GM19025 (cell line): Measurements from ENCODE around the gene GTF3C5.
A peak's percentile ranks its signal among the peaks of the same experiment; 100 is the strongest.
"Not testable (repeated sequence)": the region's sequence is repeated elsewhere in the genome, so short reads cannot be mapped to it uniquely, and the experiment has no call there.

Experiments
- ATAC-seq: cut with Tn5 transposase; IDR thresholded peaks from one replicate; pipeline ENCODE4 v1.9.1; 2021; ENCODE audit warnings: mild to moderate bottlenecking, low read depth, moderate library complexity; ENCODE audit not compliant: unreplicated experiment

GTF3C5 gene

DNA sequence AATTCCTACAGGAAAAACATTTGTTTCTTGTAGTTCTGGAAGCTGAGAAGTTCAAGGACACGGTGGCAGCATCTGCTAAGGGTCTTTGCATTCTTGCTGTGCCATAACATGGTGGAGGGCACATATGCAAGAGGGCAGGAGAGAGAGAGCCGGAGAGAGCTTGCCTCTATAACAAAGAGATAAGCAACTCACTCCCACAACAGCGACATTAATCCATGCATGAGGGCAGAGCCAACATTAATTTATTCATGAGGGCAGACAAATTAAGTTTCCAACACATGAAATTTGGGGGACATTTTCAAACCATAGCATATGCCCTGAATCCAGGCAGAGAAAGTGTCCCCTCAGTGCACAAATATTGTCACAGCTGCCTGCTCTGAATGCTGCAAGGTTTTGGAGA lies 4.4 kb upstream of the GTF3C5 start:
- ATAC-seq, result no peak

DNA sequence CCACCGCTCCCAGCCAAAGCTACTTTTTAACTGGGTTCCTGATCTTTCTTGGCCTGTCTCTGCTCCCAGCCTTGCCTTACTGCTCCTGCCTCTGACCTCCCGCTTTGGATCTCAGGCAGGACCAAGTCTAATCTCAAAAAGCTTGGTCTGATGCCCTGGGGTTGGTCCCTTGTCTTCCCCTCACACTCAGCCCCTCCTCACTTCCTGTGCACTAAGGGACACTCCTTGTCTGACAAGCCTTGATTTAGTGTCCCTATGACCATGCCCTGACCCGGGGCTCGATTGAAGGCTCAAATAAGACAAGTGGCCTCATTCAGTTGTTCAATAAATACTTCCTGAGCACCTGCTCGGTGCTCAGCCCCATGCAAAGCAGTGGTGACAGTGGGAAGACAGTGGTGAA lies 3.7 kb upstream of the GTF3C5 start:
- no peak for ATAC-seq

DNA sequence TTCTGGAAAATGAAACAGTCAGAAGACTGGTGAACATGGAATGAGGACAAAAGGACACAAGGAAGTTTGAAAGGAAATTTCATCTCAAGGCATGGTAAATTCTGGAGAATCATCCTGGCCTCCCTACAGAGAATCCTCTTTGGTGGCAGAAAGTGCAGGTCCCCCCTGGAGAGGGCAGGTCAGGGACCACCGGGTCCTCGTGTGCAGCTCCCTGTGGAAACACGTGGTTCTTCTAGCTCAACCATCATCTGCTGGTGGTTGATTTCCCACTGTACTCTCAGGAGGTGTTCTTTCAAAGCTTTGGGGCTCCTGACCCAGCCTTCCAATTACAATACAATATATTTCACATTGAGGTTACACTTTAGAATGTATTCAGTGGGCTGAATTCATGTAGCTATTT lies 2.6 kb upstream of the GTF3C5 start:
- no peak for ATAC-seq

DNA sequence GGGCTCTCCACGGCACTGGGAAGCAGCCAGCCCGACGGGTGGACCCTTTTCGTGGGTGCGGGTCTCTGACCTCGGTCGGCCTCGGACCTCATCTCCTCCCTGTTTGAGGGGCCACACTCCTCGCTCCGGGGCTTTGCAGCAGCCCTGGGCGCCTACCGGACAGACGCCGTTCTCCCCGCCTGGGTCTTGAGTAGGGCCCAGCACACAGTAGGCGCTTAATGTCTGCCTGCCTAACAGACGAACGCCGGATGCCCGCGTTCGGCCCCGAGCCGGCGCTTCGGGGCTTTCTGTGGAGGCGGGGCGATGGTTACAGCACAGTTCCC lies 842 bp upstream of the GTF3C5 start:
- ATAC-seq, result peak; percentile 4

DNA sequence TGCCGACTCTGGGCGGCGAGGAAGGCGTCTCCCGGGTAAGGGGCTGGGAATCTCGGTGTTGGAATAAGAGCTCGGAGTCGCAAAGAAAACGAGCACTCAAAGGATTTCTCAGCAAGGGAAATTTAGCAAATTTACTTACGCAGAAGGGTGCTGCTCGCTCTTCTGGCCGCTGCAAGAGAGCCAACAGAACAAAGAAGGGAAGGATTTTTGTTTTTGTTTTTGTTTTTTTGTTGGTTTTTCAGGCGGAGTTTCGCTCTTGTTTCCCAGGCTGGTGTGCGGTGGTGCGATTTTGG lies 279 bp downstream of the GTF3C5 start:
- no peak for ATAC-seq

DNA sequence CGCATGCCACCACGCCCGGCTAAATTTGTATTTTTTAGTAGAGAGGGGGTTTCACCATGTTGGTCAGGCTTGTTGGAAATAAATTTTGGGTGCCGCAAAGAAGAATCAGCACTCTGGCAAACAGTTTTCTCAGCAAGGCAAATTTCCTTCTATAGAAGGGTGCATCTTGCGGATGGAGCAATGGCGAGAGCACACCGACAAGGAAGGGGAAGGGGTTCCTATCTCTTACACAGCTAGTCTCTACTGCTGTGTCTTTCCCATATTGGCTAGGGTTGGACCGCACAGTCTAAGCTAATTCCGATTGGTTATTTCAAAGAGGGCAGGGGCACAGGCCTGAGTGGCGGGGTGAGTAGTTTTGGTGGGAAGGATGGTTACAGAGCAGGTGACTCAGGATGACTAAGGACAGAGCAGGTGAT lies 707 bp downstream of the GTF3C5 start:
- no peak for ATAC-seq

DNA sequence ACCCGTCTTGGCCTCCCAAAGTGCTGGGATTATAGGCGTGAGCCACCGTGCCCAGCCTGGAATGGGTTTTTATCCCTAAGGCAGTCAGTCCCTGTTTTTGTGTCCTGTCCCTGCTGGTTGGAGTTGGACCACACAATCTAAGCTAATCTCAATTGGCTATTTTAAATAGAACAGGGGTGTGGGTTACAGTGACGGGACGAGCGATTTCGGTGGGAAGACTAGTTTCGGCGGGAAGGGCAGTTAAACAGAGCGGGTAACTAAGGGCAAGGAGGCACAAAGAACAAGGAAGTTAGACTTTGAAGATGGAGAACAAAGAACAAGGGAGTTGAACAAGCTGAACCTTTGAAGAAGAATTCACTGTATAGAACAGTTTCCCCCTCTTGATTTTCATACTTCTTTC lies 1.4 kb downstream of the GTF3C5 start:
- ATAC-seq, result no peak

DNA sequence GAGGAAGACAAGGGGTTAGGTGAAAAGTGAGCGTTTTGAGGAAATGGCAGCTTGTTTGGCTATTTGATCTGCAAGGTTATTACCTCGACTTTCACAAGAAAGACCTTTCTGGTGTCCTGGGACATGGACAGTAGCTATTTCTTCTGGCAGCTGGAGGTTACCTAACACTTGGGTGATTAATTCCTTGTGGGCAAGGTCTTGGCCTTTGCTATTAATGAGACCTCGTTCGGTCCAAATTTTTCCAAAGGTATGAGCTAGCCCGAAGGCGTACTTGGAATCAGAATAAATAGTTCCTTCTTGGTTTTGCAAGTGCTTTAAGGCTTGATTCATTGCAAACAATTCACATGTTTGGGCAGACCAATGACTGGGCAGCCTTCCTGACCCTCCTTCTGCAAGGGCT lies 4.9 kb downstream of the GTF3C5 start:
- ATAC-seq, result no peak

DNA sequence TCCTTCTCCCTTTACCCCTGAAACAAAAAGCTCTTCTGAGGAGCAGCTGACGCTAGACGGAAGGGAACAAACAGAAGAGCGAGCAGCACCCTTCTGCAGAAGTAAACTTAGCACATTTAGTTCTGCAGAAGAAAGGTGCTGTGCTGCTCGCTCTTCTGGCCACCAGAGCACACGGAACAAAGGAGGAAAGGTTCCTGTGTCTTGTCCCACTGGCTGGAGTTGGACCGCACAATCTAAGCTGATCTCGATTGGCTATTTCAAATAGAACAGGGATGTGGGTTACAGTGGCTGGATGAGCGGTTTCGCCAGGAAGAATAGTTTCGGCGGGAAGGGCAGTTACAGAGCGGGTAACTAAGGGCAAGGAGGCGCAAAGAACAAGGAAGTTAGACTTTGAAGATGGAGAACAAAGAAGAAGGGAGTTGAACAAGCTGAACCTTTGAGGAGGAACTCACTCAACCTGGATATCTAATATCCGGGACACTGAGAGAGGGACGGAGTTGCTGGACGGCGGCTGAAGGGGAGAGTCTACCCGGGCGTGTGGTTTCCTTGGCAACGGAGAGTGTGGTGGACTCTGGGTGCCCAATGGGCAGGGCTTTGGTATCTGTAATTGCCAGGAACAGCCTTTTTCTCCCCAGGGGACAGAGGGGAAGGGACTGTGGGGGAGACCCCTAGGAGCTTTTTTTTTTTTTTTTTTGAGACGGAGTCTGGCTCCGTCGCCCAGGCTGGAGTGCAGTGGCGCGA lies 7.1 kb downstream of the GTF3C5 start:
- ATAC-seq, result no peak

DNA sequence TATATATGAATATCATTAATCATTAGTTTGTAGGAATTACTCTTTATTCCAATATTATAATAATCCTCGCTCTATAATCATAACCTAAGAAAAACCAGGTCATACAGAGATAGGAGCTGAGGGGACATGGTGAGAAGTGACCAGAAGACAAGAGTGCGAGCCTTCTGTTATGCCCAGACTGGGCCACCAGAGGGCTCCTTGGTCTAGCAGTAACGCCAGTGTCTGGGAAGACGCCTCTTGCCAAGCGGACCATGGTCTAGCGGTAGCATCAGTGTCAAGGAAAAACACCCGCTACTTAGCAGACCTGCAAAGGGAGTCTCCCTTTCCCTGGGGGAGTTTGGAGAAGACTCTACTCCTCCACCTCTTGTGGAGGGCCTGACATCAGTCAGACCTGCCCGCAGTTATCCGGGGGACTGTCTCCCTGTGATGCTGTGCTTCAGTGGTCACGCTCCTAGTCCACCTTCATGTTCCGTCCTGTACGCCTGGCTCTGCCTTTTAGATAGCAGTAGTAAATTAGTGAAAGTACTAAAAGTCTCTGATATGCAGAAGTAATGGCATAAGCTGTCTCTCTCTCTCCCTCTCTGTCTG lies 10.2 kb downstream of the GTF3C5 start:
- not testable (repeated sequence) for ATAC-seq

DNA sequence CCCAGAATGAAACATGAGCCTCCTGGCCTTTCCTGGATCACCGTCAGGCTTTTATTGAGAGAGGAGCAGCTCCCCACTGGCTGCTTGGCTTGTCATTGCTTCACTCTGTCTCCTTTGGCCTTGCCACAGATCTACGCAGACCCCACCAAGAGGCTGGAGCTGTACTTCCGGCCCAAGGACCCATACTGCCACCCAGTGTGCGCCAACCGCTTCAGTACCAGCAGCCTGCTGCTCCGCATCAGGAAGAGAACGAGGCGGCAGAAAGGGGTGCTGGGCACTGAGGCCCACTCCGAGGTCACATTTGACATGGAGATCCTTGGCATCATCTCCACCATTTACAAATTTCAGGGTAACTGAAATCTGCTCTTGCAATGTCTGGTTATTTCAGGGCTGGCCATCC lies 11.2 kb downstream of the GTF3C5 start:
- ATAC-seq, result no peak

DNA sequence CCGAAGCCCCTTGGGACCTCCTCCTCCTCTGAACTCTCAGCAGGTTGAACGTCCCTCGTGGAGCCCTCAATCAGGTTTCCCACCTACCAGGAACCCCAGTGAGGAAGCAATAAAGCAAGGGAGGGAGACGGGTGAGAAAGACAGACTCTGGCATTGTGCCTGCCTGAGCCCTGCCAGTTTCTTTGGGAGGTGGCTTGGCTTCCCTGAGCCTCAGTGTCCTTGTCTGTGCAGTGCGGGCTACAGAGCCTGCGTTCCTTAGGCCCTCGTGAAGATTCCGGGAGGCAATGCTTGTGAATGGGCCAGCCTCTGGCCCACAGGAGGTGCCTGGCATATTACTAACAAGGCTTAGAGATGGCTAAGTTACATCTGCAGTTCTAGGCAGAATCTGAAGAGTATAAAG lies 11.9 kb downstream of the GTF3C5 start:
- ATAC-seq, result no peak

DNA sequence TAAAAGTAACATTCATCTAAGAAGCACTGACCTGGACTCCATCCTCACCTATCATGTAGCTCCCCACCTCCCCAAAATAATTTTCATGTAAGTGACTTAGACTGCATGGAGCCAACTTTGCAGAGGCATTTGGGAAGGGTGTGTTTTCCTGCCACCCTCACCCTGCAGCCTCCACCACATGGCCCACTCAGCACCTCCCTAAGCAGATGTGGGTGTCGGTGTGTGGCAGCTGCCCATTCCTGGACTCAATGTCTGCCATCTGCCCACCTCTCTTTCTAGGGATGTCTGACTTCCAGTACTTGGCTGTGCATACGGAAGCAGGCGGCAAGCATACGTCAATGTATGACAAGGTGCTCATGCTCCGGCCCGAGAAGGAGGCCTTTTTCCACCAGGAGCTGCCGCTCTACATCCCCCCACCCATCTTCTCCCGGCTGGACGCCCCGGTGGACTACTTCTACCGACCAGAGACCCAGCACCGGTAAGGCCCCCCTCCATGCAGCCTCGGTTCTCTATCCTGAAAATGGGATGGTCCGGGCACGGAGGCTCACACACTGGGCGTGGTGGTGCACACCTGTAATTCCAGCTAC lies 12.7 kb downstream of the GTF3C5 start:
- no peak for ATAC-seq

DNA sequence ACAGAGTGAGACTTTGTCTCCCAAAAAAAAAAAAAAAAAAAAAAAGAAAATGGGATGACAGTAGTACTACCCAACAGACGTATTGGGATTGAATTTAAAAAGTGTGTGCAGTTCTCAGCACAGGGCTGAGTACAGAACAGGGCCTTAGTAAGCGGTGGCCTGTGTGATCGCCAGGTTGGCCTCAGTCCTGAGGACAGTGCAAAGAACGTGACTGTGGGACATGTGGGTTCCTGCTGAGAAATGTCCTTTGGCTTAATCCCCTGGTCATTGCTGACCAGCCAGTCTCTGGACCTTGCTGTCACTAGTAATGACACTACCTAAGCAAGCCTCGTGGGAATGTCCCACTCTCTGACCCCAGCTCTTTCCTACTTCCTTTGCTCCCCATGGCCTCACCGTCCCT lies 13.3 kb downstream of the GTF3C5 start:
- ATAC-seq, result no peak

DNA sequence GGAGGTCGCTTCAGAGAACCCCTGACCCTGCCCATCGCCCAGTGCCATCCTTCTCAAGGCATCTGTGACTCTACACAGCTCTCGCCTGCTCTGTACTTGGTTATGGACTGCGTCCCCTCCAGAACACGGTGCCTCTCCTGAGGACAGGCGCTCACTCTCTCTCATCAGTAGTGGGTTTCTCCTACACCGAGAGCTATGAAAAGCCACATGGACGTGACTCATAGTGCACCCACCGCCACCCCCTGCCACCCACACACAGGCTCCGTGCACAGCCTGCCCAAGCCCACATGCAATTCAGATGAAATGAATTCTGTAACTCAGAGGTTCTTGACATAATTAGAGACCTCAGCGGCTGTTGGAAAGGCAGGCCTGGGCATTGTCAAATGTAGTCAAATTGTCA lies 13.9 kb downstream of the GTF3C5 start:
- no peak for ATAC-seq

DNA sequence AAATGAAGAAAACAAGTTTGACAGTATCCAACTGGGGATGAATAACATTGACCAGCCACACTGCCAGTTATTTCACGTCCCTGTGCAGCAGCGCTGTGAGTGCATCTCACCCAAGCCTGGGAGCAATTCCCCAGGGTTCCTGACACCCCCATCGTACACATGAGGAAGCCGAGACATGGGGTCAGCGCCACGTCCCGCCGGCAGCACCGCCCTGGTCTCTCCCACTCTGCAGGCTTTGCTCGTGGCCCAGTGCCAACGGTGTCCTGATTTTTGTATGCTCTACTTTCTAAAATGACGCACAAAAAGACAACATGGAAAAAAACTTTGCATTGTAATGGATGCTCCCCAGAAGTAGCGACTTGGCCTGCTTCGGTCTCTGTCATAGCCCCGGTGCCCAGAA lies 14.3 kb downstream of the GTF3C5 start:
- ATAC-seq, result no peak

DNA sequence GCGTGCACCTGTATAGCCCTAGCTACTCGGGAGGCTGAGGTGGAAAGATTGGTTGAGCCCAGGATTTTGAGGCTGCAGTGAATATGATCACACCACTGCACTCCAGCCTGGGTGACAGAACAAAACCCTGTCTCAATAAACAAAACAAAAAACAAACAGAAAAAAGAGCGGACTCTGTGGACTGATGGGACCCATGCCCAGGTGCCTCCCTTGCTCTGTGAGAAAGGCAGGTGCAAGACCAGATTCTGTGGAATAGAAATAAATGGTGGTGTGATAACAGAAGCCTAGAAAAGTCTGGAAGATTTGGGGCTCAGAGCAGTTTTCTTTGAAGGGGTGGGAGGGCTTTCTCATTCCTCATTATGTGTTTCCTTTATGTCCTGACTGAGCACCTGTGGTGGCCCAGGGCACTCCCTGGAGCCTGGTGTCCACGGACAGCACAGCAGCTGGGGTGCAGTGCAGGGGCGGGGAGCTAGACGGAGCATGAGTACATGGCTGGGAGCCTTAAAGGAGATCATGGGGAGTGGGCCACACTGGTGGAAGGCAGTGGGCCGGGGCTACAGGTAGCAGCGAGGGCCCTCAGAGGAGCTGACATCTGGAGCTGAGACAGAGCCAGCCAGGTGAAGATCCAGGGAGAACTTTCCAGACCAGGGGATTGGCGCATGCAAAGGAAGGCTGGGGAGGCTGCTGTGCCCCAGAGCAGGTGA lies 15.6 kb downstream of the GTF3C5 start:
- no peak for ATAC-seq

DNA sequence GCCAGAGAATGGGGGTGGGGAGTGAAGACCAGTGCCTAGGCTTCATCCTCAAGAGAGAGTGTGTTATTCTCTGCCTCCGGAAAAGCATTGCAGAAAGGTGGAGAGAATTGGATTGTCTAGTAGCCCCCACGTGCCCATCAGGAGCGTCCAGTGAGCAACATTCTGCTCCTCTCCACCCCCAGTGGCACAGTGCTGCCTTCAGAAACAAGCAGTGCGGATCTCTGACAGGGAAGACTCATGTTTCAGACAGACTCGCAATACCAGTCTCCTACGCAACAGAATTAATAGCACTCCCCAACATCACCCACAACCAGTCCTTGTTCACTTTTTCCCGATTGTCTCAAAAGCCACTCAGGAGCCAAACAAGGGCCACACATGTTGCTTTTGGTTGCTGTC lies 16.1 kb downstream of the GTF3C5 start:
- ATAC-seq, result no peak

DNA sequence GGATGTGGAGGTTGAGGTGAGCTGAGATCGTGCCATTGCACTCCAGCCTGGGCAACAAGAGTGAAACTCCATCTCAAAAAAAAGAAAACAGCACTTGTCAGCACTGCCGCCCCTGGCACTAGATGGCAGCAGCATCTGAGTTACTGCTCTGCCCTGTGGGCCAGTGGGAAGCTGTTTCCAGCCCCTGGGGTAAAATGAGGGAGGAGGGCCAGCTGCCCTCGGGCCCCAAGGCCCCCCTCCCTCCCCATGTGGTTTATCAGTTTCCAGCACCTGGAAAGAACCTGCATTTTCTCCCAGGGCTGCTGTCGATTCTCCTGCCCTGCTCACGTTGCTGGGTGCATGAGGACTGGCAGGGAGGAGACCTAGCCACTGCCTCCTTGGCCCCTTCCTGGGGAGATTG lies 17.8 kb downstream of the GTF3C5 start:
- ATAC-seq, result no peak

DNA sequence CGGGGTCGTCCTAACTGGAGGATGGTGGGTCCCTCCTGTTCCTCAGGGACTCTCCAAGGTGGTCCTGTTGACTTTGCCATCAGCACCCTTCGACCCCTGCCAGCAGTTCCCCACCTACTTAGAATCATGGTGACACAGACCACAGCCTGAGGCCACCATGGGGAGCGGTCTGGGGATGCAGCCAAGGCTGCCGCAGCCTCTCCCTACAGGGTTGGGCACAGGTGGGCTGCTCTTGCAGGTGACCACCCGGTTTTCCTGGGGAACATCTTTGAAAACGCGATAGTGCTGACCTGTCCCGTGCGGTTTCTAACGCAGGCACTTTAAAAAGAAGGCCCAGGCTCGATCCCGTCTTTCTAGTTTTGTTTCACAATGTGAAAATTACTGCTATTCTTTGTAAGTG lies 18.2 kb downstream of the GTF3C5 start:
- ATAC-seq, result no peak

DNA sequence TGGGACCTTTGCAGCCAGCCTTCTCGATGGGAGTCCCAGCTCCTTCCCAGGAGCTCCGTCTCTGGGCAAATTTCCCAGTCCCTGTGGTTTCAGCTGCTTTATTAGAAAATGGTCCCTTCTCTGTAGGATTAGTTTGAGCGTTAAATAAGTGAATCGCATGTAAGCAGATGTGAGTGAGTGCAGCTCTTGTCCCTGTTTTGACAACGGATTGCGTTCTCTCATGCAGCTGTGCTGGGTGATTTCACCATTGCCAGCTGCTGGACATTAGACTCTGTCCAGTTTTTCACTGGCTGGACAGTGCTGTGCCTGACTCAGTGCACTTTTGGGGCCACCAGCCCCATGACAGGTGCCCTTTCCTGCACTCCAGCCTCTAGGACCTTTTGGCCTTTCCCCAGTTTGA lies 19.3 kb downstream of the GTF3C5 start:
- ATAC-seq, result no peak

DNA sequence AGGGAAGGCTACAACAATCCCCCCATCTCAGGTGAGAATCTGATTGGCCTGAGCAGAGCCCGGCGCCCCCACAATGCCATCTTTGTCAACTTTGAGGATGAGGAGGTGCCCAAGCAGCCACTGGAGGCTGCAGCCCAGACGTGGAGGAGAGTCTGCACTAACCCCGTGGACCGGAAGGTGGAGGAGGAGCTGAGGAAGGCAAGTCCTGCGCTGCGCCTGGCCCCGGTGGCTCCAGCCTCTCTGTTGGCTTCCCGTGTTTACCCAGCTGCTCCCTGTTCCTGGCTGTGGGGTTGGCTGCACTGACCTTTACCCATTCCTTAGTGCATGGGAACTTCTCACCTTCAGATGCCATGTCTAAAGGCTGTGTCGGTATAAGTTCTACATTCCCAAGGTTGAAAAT lies 20.0 kb downstream of the GTF3C5 start:
- no peak for ATAC-seq
